Renal pelvis (tissue), 4 donors: ENCODE data around the gene NCLN. TPM values are rescaled to one million over a fixed set of nuclear protein-coding genes. Genes with fewer than 3 reads are reported as not detected.
"Not testable (repeated sequence)": the region's sequence is repeated elsewhere in the genome, so short reads cannot be mapped to it uniquely, and the experiment has no call there.

Source experiments
- DNase-seq: peaks from one replicate; pipeline ENCODE4 v3.0.0-alpha.2; 2013
- polyA plus RNA-seq, 3 donors: library from polyadenylated mRNA; unstranded; fragments of 120-200 nt; gene quantifications; one replicate each; pipeline ENCODE4 v1.2.1, GENCODE V29; 2013; ENCODE audit not compliant: insufficient read length in 3 of 3

The NCLN gene
- polyA plus RNA-seq, 3 donors: 42.7 to 57.7 (median 44.0) TPM

- DNase-seq: no peak
These were observed 8.8 kb upstream of the NCLN start for GRCh38 chr19:3176715-3177501.

GRCh38 chr19:3178377-3178972, 7.3 kb upstream of the NCLN start, which contains the start of gene S1PR4:
TSS of gene S1PR4 (plus strand) at chr19:3178769. CDS start at chr19:3178793, 24 bp downstream.
- DNase-seq: no peak

GRCh38 chr19:3178973-3179738, 6.6 kb upstream of the NCLN start:
- DNase-seq: no peak

- no peak for DNase-seq
These were observed 5.9 kb upstream of the NCLN start for GRCh38 chr19:3179739-3180293.

- no peak for DNase-seq
These were observed 1.7 kb upstream of the NCLN start for GRCh38 chr19:3183721-3184641.

- no peak for DNase-seq
These were observed 776 bp upstream of the NCLN start for GRCh38 chr19:3184847-3185460.

GRCh38 chr19:3186160-3186688, 494 bp downstream of the NCLN start:
- DNase-seq: no peak

- no peak for DNase-seq
These were observed 1.3 kb downstream of the NCLN start for GRCh38 chr19:3186891-3187661.

GRCh38 chr19:3187662-3188511, 2.2 kb downstream of the NCLN start:
- DNase-seq: no peak

GRCh38 chr19:3188627-3189596, 3.2 kb downstream of the NCLN start:
- DNase-seq: no peak

- no peak for DNase-seq
These were observed 4.2 kb downstream of the NCLN start for GRCh38 chr19:3189702-3190469.

- no peak for DNase-seq
These were observed 4.7 kb downstream of the NCLN start for GRCh38 chr19:3190470-3190770.

GRCh38 chr19:3190921-3191805, 5.4 kb downstream of the NCLN start:
- DNase-seq: no peak

- DNase-seq: not testable (repeated sequence)
These were observed 6.0 kb downstream of the NCLN start for GRCh38 chr19:3191806-3192104.

GRCh38 chr19:3192228-3192635, 6.5 kb downstream of the NCLN start:
- DNase-seq: no peak

- DNase-seq: no peak
These were observed 7.0 kb downstream of the NCLN start for GRCh38 chr19:3192684-3193083.
